GM18520 (cell line): ENCODE data around the gene PEAK1.

ENCODE experiments used
- ATAC-seq: cut with Tn5 transposase; IDR thresholded peaks from one replicate; pipeline ENCODE4 v1.9.1; 2021; ENCODE audit not compliant: unreplicated experiment

The PEAK1 gene

GRCh38 chr15:77068633-77069032 is 351.3 kb downstream of the PEAK1 start:
- ATAC-seq: no peak

- ATAC-seq: peak; percentile 26
These were observed 352.1 kb downstream of the PEAK1 start for GRCh38 chr15:77067691-77068367.

GRCh38 chr15:77066971-77067690 is 352.8 kb downstream of the PEAK1 start:
- ATAC-seq: no peak

GRCh38 chr15:77064539-77065308 is 355.2 kb downstream of the PEAK1 start:
- ATAC-seq: no peak

- no peak for ATAC-seq
These were observed 355.8 kb downstream of the PEAK1 start for GRCh38 chr15:77064063-77064462.

GRCh38 chr15:77063249-77063648 is 356.7 kb downstream of the PEAK1 start:
- no peak for ATAC-seq

- no peak for ATAC-seq
These were observed 359.4 kb downstream of the PEAK1 start for GRCh38 chr15:77060546-77060945.

GRCh38 chr15:77059786-77060361 is 360.0 kb downstream of the PEAK1 start:
- ATAC-seq: no peak

GRCh38 chr15:77058468-77058867 is 361.4 kb downstream of the PEAK1 start:
- ATAC-seq: no peak

GRCh38 chr15:77057685-77058084 is 362.2 kb downstream of the PEAK1 start:
- ATAC-seq: no peak

- ATAC-seq: no peak
These were observed 362.8 kb downstream of the PEAK1 start for GRCh38 chr15:77057072-77057471.

- ATAC-seq: no peak
These were observed 366.2 kb downstream of the PEAK1 start for GRCh38 chr15:77053709-77054108.

- no peak for ATAC-seq
These were observed 367.3 kb downstream of the PEAK1 start for GRCh38 chr15:77052556-77052955.
